ENCODE data around the gene ZC3H12D. TPM values are rescaled to one million over a fixed set of nuclear protein-coding genes. Genes with fewer than 3 reads are reported as not detected.

The ZC3H12D gene
- total and polyA plus RNA-seq, 7 donors = 0.17 to 0.41 (median 0.26) TPM

GRCh38 chr6:149457316-149457884, 27.4 kb downstream of the ZC3H12D start:
- TF ChIP-seq CTCF (IDR thresholded peaks at IDR 0.05) = no peak
- ATAC-seq (no peak), DNase-seq (peak in 1 of 2 donors; percentile 32)
- H3K4me1 ChIP-seq = peaks cover 22% of the 10 kb centered on the region
- H3K36me3 ChIP-seq (ENCODE audit: insufficient read depth in 1 of 2, low read depth in 1 of 2) = no peaks in the 10 kb centered on the region
- no peaks in the 10 kb centered on the region for H3K27me3 ChIP-seq (ENCODE audit: insufficient read depth in 3 of 3, low read length in 2 of 3)
- intact Hi-C loops (cut with DNase I) = no loop called here
- H3K4me3 ChIP-seq = no peak overlapping the region
- no peak overlapping the region for H3K27ac ChIP-seq
- WGBS, 3 donors = 66 to 78% (median 74%) methylated on average over 7 of the region's 7 CpGs
- no peaks in the 10 kb centered on the region for H3K9me3 ChIP-seq

GRCh38 chr6:149456311-149457021, 28.3 kb downstream of the ZC3H12D start:
- intact Hi-C loops (cut with DNase I) = no loop called here

GRCh38 chr6:149455031-149455732, 29.6 kb downstream of the ZC3H12D start:
- H3K4me1 ChIP-seq = peaks cover 22% of the 10 kb centered on the region
- peak overlapping the region; percentile 30 for H3K4me3 ChIP-seq
- H3K36me3 ChIP-seq (ENCODE audit: insufficient read depth in 1 of 2, low read depth in 1 of 2) = no peaks in the 10 kb centered on the region
- 44 to 66% (median 60%) methylated on average over 11 of the region's 11 CpGs for WGBS, 3 donors
- DNase-seq (no peak), ATAC-seq (peak in 1 of 4 donors; percentile 9)
- TF ChIP-seq CTCF (IDR thresholded peaks at IDR 0.05) = no peak
- no peaks in the 10 kb centered on the region for H3K9me3 ChIP-seq
- H3K27ac ChIP-seq = peak overlapping the region; percentile 70
- peaks cover 0 to 6% (median 0%) of the 10 kb centered on the region in 3 donors for H3K27me3 ChIP-seq (ENCODE audit: insufficient read depth in 3 of 3, low read length in 2 of 3)
- intact Hi-C loops (cut with DNase I) = no loop called here

More at GRCh38 chr6:149456311-149457021, 28.3 kb downstream of the ZC3H12D start:
- Histone ChIP-seq H3K36me3 (ENCODE audit: insufficient read depth in 1 of 2, low read depth in 1 of 2) (no peaks in the 10 kb centered on the region), H3K27me3 (ENCODE audit: insufficient read depth in 3 of 3, low read length in 2 of 3) (no peaks in the 10 kb centered on the region), H3K4me1 (peaks cover 22% of the 10 kb centered on the region), H3K27ac (no peak overlapping the region), H3K4me3 (no peak overlapping the region), H3K9me3 (no peaks in the 10 kb centered on the region)
- WGBS, 3 donors = 89 to 93% (median 92%) methylated on average over 43 to 49 of the region's 49 CpGs
- no peak for TF ChIP-seq CTCF (IDR thresholded peaks at IDR 0.05)
- peak in 1 of 2 donors; percentile 50 for DNase-seq
- ATAC-seq = no peak

- WGBS, 3 donors = 1 to 3% (median 2%) methylated on average over 15 of the region's 15 CpGs
- Histone ChIP-seq H3K9me3 (no peaks in the 10 kb centered on the region), H3K4me3 (peak overlapping the region; percentile 30), H3K27ac (peak overlapping the region; percentile 70), H3K36me3 (ENCODE audit: insufficient read depth in 1 of 2, low read depth in 1 of 2) (no peaks in the 10 kb centered on the region), H3K27me3 (ENCODE audit: insufficient read depth in 3 of 3, low read length in 2 of 3) (peaks cover 0 to 9% (median 1%) of the 10 kb centered on the region in 3 donors), H3K4me1 (peaks cover 22% of the 10 kb centered on the region)
- DNase-seq (peak; percentile 96 to 97), ATAC-seq (peak; percentile 93 to 97 (median 94))
- TF ChIP-seq CTCF (IDR thresholded peaks at IDR 0.05) = no peak
- intact Hi-C loops (cut with DNase I) = loop anchor here in 1 of 2 donors (1.0 kb wide), 1 partner anchor 63 kb away; no protein-coding TSS in a partner anchor
Observed at GRCh38 chr6:149454346-149454848, 30.4 kb downstream of the ZC3H12D start.

Measured in psoas muscle (tissue), 8 donors.